Muscle layer of duodenum (tissue), 2 donors: Measurements from ENCODE around the gene DNAJC8.

Experiments
- H3K27ac ChIP-seq: one replicate; pipeline ENCODE4 v1.7.0; 2013; ENCODE audit warnings: mild to moderate bottlenecking, low read length
- H3K27me3 ChIP-seq: one replicate; pipeline ENCODE4 v1.7.0; 2013; ENCODE audit warnings: low read depth, mild to moderate bottlenecking, control low read depth, low read length
- H3K36me3 ChIP-seq, 2 donors: one replicate each; pipeline ENCODE4 v1.7.0; 2013; ENCODE audit warnings: low read length in 2 of 2, control low read depth in 1 of 2, mild to moderate bottlenecking in 1 of 2; ENCODE audit not compliant: insufficient read depth in 2 of 2, control insufficient read depth in 1 of 2
- H3K4me1 ChIP-seq, 2 donors: one replicate each; pipeline ENCODE4 v1.7.0; 2013; ENCODE audit warnings: low read length in 2 of 2, mild to moderate bottlenecking in 2 of 2, control low read depth in 1 of 2, moderate library complexity in 1 of 2; ENCODE audit not compliant: insufficient read depth in 2 of 2, control insufficient read depth in 1 of 2
- H3K4me3 ChIP-seq, 2 donors: one replicate each; pipeline ENCODE4 v1.7.0; 2013; ENCODE audit warnings: low read length in 2 of 2, low read depth in 1 of 2, mild to moderate bottlenecking in 1 of 2
- H3K9me3 ChIP-seq, 2 donors: one replicate each; pipeline ENCODE4 v1.7.0; 2013; ENCODE audit warnings: low read length in 2 of 2, control low read depth in 1 of 2, mild to moderate bottlenecking in 1 of 2; ENCODE audit not compliant: control insufficient read depth in 1 of 2
- donor health status: healthy.

Gene DNAJC8

DNA sequence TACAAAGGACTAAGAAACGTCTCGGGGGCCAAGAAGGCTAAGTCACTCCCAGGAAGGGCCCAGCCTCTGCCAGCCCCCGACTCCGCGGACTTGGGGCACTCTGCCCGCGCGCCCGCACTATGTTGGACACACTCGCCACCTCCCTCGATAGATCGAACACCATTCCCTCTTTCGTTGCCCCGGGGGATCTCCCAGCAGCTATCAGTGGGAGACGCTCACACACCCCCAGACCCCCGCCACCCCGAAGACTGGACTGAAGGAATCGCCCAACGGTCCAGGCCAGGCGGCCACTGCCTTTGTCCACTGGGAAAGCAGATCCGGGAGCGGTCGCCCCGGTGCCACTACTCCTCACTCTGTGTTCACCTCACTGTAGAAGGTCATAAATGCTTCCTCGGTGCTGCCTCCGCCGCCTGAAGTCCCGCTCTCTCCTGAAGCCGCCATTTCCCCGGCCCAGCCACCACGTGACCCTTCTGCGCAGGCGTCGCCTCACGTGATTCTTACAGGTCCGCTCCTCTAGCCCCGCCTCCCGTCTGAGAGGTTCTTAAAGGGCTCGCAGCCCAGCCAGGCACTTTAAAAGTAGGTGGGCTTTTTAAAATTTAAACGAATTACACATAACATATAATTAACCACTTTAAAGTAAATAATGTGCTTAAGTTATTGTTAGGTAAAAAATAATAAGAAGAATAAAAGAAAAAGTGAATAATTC is at the start of gene DNAJC8:
DNAJC8 (minus strand) TSS at position 472 of the 706 bp plus-strand sequence; CDS start at position 441, 31 bp downstream.
- peaks cover 10 to 33% of the 10 kb centered on the region in 2 donors for H3K4me1 ChIP-seq
- no peaks in the 10 kb centered on the region for H3K9me3 ChIP-seq
- peak within 1 kb of the TSS; percentile 88 for H3K27ac ChIP-seq
- peaks cover 10 to 17% of the 10 kb centered on the region in 2 donors for H3K36me3 ChIP-seq
- no peaks in the 10 kb centered on the region for H3K27me3 ChIP-seq
- H3K4me3 ChIP-seq = peak within 1 kb of the TSS; percentile 97 to 99

DNA sequence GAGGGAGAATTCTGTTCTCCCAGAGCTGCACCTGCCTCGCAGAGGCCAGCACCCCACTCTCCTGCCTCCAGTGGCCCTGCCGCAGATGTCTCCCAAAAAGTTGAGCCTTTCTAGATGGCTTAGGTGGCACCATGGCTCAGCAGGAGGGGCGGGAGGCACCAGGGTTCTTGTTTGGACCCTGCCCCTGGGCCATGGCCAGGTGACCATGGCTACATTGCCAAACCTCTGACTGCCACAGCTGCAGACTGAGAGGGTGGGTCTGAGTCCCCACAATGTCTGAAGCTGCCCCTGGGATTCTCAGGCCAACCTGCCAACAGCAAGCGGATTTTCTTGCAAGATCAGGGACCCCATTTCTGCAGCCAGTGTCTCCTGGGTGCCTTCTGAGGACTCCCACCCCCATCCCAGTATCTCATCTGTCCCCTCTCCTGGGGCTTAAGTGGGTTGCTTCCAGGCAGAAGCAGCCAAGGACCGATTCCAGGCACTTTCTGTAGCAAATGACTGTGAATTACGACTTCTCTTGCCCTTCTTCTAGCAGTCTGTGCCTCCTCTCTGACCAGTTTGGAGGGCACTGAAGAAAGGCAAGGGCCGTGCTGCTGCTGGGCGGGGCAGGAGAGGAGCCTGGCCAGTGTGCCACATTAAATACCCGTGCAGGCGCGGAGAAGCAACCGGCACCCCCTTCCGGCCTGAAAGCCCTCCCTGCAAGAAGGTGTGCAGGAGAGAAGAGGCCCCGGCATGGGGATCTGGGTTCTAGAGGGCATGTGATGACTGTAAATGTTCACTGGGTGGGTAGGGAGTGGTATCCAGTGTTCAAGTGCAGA is 49.0 kb upstream of the DNAJC8 start:
- Histone ChIP-seq H3K4me3 (no peak overlapping the region), H3K27ac (no peak overlapping the region), H3K9me3 (no peaks in the 10 kb centered on the region), H3K4me1 (peaks cover 0 to 5% of the 10 kb centered on the region in 2 donors), H3K36me3 (peaks cover 45 to 55% of the 10 kb centered on the region in 2 donors), H3K27me3 (no peaks in the 10 kb centered on the region)

GRCh38 chr1:28280977-28281381 is 48.1 kb upstream of the DNAJC8 start:
- H3K4me1 ChIP-seq = peaks cover 0 to 5% of the 10 kb centered on the region in 2 donors
- H3K4me3 ChIP-seq = no peak overlapping the region
- H3K27ac ChIP-seq = no peak overlapping the region
- H3K27me3 ChIP-seq = no peaks in the 10 kb centered on the region
- no peaks in the 10 kb centered on the region for H3K9me3 ChIP-seq
- peaks cover 45 to 58% of the 10 kb centered on the region in 2 donors for H3K36me3 ChIP-seq

- H3K36me3 ChIP-seq = peaks cover 45 to 63% of the 10 kb centered on the region in 2 donors
- H3K9me3 ChIP-seq = no peaks in the 10 kb centered on the region
- H3K27me3 ChIP-seq = no peaks in the 10 kb centered on the region
- no peak overlapping the region for H3K27ac ChIP-seq
- H3K4me3 ChIP-seq = no peak overlapping the region
- peaks cover 0 to 5% of the 10 kb centered on the region in 2 donors for H3K4me1 ChIP-seq
These were observed 47.7 kb upstream of the DNAJC8 start for GRCh38 chr1:28280501-28280900.

- Histone ChIP-seq H3K36me3 (peaks cover 48 to 70% of the 10 kb centered on the region in 2 donors), H3K27ac (no peak overlapping the region), H3K27me3 (no peaks in the 10 kb centered on the region), H3K9me3 (no peaks in the 10 kb centered on the region), H3K4me1 (peaks cover 0 to 5% of the 10 kb centered on the region in 2 donors), H3K4me3 (no peak overlapping the region)
These were observed 46.9 kb upstream of the DNAJC8 start for GRCh38 chr1:28279721-28280120.

- no peak overlapping the region for H3K27ac ChIP-seq
- H3K4me1 ChIP-seq = peaks cover 0 to 5% of the 10 kb centered on the region in 2 donors
- H3K4me3 ChIP-seq = no peak overlapping the region
- H3K36me3 ChIP-seq = peaks cover 56 to 80% of the 10 kb centered on the region in 2 donors
- no peaks in the 10 kb centered on the region for H3K27me3 ChIP-seq
- H3K9me3 ChIP-seq = no peaks in the 10 kb centered on the region
These were observed 45.9 kb upstream of the DNAJC8 start for GRCh38 chr1:28278763-28279162.

- no peaks in the 10 kb centered on the region for H3K27me3 ChIP-seq
- H3K36me3 ChIP-seq = peaks cover 38 to 71% of the 10 kb centered on the region in 2 donors
- no peaks in the 10 kb centered on the region for H3K4me1 ChIP-seq
- H3K9me3 ChIP-seq = no peaks in the 10 kb centered on the region
- H3K27ac ChIP-seq = no peak overlapping the region
- no peak overlapping the region for H3K4me3 ChIP-seq
These were observed 40.5 kb upstream of the DNAJC8 start for GRCh38 chr1:28273216-28273860.

DNA sequence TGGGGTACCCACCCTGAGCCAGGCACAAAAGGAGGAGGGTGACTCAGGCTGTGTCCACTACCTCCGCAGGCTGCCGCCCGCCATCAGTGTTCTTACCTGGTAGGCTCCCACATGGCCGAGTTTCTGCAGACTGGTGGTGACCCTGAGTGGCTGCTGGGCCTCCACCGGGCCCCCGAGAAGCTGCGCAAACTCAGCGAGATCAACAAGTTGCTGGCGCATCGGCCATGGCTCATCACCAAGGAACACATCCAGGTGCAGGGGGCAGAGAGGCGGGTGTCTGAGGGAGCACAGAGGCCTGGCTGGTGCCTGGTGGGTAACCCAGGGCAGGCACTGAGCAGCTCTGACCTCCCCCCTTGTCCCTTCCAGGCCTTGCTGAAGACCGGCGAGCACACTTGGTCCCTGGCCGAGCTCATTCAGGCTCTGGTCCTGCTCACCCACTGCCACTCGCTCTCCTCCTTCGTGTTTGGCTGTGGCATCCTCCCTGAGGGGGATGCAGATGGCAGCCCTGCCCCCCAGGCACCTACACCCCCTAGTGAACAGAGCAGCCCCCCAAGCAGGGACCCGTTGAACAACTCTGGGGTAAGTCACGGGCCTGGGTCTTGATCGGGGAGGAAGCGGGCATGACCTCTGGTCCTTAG is 39.5 kb upstream of the DNAJC8 start:
- Histone ChIP-seq H3K27ac (no peak overlapping the region), H3K27me3 (no peaks in the 10 kb centered on the region), H3K4me1 (peaks cover 0 to 4% of the 10 kb centered on the region in 2 donors), H3K9me3 (no peaks in the 10 kb centered on the region), H3K36me3 (peaks cover 30 to 62% of the 10 kb centered on the region in 2 donors), H3K4me3 (no peak overlapping the region)

DNA sequence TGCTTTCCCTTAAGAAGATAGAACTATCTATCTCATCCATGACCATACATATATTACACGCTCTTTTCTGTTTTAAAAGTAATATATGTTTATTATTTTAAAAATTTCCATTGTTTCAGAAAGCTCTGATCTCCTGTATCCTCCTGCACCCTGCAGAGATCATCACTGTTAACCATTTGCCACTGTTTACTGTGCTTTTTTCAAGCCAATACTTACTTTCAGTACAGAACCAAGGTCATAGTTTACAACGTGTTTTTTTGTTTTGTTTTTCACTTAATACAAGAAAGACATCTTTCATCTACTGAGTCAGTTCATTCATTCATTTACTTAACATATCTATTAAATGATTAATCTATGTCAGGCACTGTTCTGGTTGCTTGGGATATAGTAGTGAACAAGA is 36.7 kb upstream of the DNAJC8 start:
- no peak overlapping the region for H3K27ac ChIP-seq
- peaks cover 22 to 41% of the 10 kb centered on the region in 2 donors for H3K36me3 ChIP-seq
- peaks cover 0 to 4% of the 10 kb centered on the region in 2 donors for H3K4me1 ChIP-seq
- H3K9me3 ChIP-seq = no peaks in the 10 kb centered on the region
- H3K27me3 ChIP-seq = no peaks in the 10 kb centered on the region
- H3K4me3 ChIP-seq = no peak overlapping the region

DNA sequence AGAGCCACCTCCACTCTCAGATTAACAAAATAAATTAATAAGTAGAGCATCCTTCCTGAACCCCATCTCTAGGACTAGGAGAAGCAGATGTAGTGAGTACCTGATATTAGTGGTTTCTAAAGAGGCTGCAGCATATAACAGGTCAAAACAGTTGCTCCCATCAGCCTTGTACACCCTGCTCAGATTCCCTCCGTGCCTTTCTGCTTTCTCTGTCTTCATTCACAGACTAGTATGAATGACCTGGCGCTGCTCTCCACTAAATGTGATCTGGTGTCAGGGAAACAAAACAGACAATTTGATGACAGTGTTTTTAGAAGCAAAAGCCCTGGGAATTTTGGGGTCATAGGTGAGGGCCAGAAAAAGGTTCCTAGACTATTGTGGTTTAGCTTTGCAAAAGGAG is 34.8 kb upstream of the DNAJC8 start:
- Histone ChIP-seq H3K4me3 (no peak overlapping the region), H3K27ac (no peak overlapping the region), H3K36me3 (peaks cover 5 to 22% of the 10 kb centered on the region in 2 donors), H3K9me3 (no peaks in the 10 kb centered on the region), H3K27me3 (no peaks in the 10 kb centered on the region), H3K4me1 (peaks cover 4 to 7% of the 10 kb centered on the region in 2 donors)

DNA sequence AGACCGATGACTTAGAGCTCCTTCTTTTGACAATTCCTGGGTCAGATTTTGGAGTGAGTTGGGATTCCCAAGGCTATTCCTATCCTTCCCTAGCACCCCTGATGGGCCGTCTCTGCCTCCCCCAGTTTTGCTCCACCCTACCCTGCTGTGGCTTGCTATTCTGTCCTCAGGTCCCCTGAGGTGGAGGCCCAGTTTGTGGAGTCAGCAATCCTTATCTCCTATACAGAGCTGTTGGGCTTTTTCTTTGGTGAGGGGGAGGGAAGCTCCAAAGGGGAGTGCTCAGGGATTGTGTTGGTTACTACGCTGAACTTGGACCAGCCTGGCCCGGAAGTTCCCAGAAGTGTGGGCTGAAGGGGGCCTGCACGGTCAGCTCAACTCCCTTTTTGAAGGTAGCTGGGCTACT is 34.1 kb upstream of the DNAJC8 start:
- Histone ChIP-seq H3K4me1 (peaks cover 4 to 7% of the 10 kb centered on the region in 2 donors), H3K27ac (no peak overlapping the region), H3K9me3 (no peaks in the 10 kb centered on the region), H3K4me3 (no peak overlapping the region), H3K36me3 (peaks cover 3 to 15% of the 10 kb centered on the region in 2 donors), H3K27me3 (no peaks in the 10 kb centered on the region)
